Loucy (cell line): Measurements from ENCODE around the gene NCOA1.

Source experiments
- CTCF ChIP-seq: fragments of 200-600 bp; sonication (generic); conservative IDR thresholded peaks from 2 replicates; pipeline ENCODE4 v1.5.1; 2014; ENCODE audit warnings: mild to moderate bottlenecking, antibody characterized with exemption, low read length
- EZH2phosphoT487 ChIP-seq: fragments of 200-600 bp; IDR thresholded peaks from 2 replicates; pipeline ENCODE4 v1.6.1; 2018; ENCODE audit warnings: antibody characterized with exemption, mild to moderate bottlenecking, moderate library complexity, borderline replicate concordance

GRCh38 chr2:24658531-24659202 lies 167.6 kb downstream of the NCOA1 start:
- no peak for TF ChIP-seq EZH2phosphoT487
- no peak for TF ChIP-seq CTCF
